H1 (cell line): Measurements from ENCODE around the gene TLE5. TPM values are rescaled to one million over a fixed set of nuclear protein-coding genes. Genes with fewer than 3 reads are reported as not detected.

Experiments used
- CTCF ChIA-PET: fragments of 300-600 bp; sonication (Branson Sonifier 250); formaldehyde crosslinking; loops from one replicate; lab custom pipeline; 2021; ENCODE audit not compliant: partially characterized antibody; lab: Charles Lee
- POLR2A ChIA-PET: fragments of 300-600 bp; sonication (Branson Sonifier 250); formaldehyde crosslinking; loops from one replicate; lab custom pipeline; 2021; ENCODE audit warnings: inconsistent platforms; ENCODE audit not compliant: partially characterized antibody; lab: Charles Lee
- DNase-seq, 2 experiments: peaks; one replicate each; pipeline versions ENCODE4 v3.0.0 to v3.0.0-alpha.2; 2010 to 2022; ENCODE audit warnings: low spot score in 2 of 2, low read depth in 1 of 2, mixed read lengths in 1 of 2
- FAIRE-seq: peaks from 2 replicates; lab custom pipeline; 2011; peaks lifted over from hg19 to GRCh38; lab: Jason Lieb, UNC
- H2AFZ ChIP-seq: 2 replicates; pipeline ENCODE4 v1.8.1; 2012; ENCODE audit warnings: low read length, inconsistent platforms
- H2AK5ac ChIP-seq: 2 replicates; pipeline ENCODE4 v1.6.1; 2013; ENCODE audit warnings: low read depth, low read length
- H2BK120ac ChIP-seq: replicated peaks from 2 replicates; pipeline ENCODE3; 2013; ENCODE audit warnings: low read depth, low read length, inconsistent platforms
- H2BK12ac ChIP-seq: 2 replicates; pipeline ENCODE4 v1.6.1; 2013; ENCODE audit warnings: low read depth, low read length
- H2BK15ac ChIP-seq: 2 replicates; pipeline ENCODE4 v1.6.1; 2013; ENCODE audit warnings: low read length
- H2BK20ac ChIP-seq: 2 replicates; pipeline ENCODE4 v1.6.1; 2013; ENCODE audit warnings: low read length
- H2BK5ac ChIP-seq: 2 replicates; pipeline ENCODE4 v1.6.1; 2013; ENCODE audit warnings: low read depth, low read length
- H3K14ac ChIP-seq: 2 replicates; pipeline ENCODE4 v1.6.1; 2013; ENCODE audit warnings: inconsistent platforms; ENCODE audit not compliant: insufficient read length
- H3K18ac ChIP-seq: 2 replicates; pipeline ENCODE4 v1.6.1; 2013; ENCODE audit warnings: low read length; ENCODE audit errors: extremely low read depth
- H3K23ac ChIP-seq: 2 replicates; pipeline ENCODE4 v1.6.1; 2013; ENCODE audit warnings: inconsistent platforms; ENCODE audit not compliant: insufficient read length
- H3K23me2 ChIP-seq: 2 replicates; pipeline ENCODE4 v1.6.1; 2013; ENCODE audit warnings: low read depth, low read length
- H3K27ac ChIP-seq: 2 replicates; pipeline ENCODE4 v1.6.1; 2011; ENCODE audit warnings: low read depth, low read length, inconsistent platforms
- H3K27me3 ChIP-seq, 4 experiments: replicated peaks in 1 of 4; 1 replicate in 1 of 4; 2 replicates in 3 of 4; pipeline versions ENCODE4 v1.6.1 to v1.8.1; 2011 to 2013; ENCODE audit warnings: low read length in 3 of 4, mild to moderate bottlenecking in 3 of 4, inconsistent platforms in 2 of 4, mixed read lengths in 2 of 4, moderate library complexity in 1 of 4; ENCODE audit not compliant: control insufficient read depth in 3 of 4, insufficient read depth in 3 of 4; ENCODE audit errors: extremely low read depth in 1 of 4
- H3K36me3 ChIP-seq, 4 experiments: 2 replicates each; pipeline versions ENCODE4 v1.6.1 to v1.8.1; 2011 to 2013; ENCODE audit warnings: mild to moderate bottlenecking in 4 of 4, low read length in 3 of 4, moderate library complexity in 2 of 4, control low read depth in 1 of 4, inconsistent platforms in 1 of 4; ENCODE audit not compliant: insufficient read depth in 4 of 4, control insufficient read depth in 2 of 4
- H3K4ac ChIP-seq: replicated peaks from 2 replicates; pipeline ENCODE3; 2013; ENCODE audit warnings: low read length, low read depth, mixed read lengths, inconsistent platforms; ENCODE audit not compliant: insufficient read length
- H3K4me1 ChIP-seq, 4 experiments: replicated peaks in 1 of 4; 1 replicate in 1 of 4; 2 replicates in 3 of 4; pipeline versions ENCODE4 v1.6.1 to v1.8.1; 2011 to 2013; ENCODE audit warnings: low read length in 3 of 4, inconsistent platforms in 2 of 4, mixed read lengths in 1 of 4; ENCODE audit not compliant: insufficient read depth in 4 of 4, control insufficient read depth in 3 of 4
- H3K4me2 ChIP-seq, 2 experiments: 2 replicates each; pipeline versions ENCODE4 v1.6.1 to v1.8.1; 2011 to 2013; ENCODE audit warnings: low read depth in 2 of 2, low read length in 2 of 2, control low read depth in 1 of 2, inconsistent platforms in 1 of 2, mild to moderate bottlenecking in 1 of 2; ENCODE audit not compliant: insufficient read depth in 1 of 2
- H3K4me3 ChIP-seq, 4 experiments: fragments of 200-600, 300-600 bp in 1 of 4; sonication (generic), shearing (Covaris generic), sonication (Bioruptor Twin) in 1 of 4; 2 replicates each; pipeline versions ENCODE4 v1.5.1 to v1.8.1; 2011 to 2016; ENCODE audit warnings: low read length in 4 of 4, low read depth in 3 of 4, control low read depth in 2 of 4, inconsistent platforms in 2 of 4, mild to moderate bottlenecking in 2 of 4, mixed read lengths in 1 of 4, moderate library complexity in 1 of 4; ENCODE audit not compliant: insufficient read depth in 2 of 4; ENCODE audit errors: extremely low read depth in 1 of 4
- H3K56ac ChIP-seq: replicated peaks from 2 replicates; pipeline ENCODE3; 2013; ENCODE audit warnings: low read depth, mild to moderate bottlenecking, mixed read lengths, low read length, inconsistent platforms; ENCODE audit not compliant: insufficient read length
- H3K79me1 ChIP-seq: 2 replicates; pipeline ENCODE4 v1.6.1; 2013; ENCODE audit warnings: low read depth, low read length, control low read depth
- H3K79me2 ChIP-seq, 2 experiments: 2 replicates each; pipeline versions ENCODE4 v1.6.1 to v1.8.1; 2012 to 2013; ENCODE audit warnings: low read length in 2 of 2, mild to moderate bottlenecking in 2 of 2, inconsistent platforms in 1 of 2; ENCODE audit not compliant: insufficient read depth in 2 of 2, control insufficient read depth in 1 of 2
- H3K9ac ChIP-seq, 4 experiments: replicated peaks in 1 of 4; 1 replicate in 1 of 4; 2 replicates in 3 of 4; pipeline versions ENCODE4 v1.6.1 to v1.8.1; 2011 to 2013; ENCODE audit warnings: low read depth in 3 of 4, low read length in 3 of 4, control low read depth in 2 of 4, mild to moderate bottlenecking in 2 of 4, moderate library complexity in 2 of 4, inconsistent platforms in 1 of 4; ENCODE audit errors: extremely low read depth in 1 of 4
- H3K9me3 ChIP-seq, 2 experiments: 2 replicates each; pipeline versions ENCODE4 v1.6.1 to v1.8.1; 2012 to 2013; ENCODE audit warnings: mild to moderate bottlenecking in 2 of 2, moderate library complexity in 2 of 2, control low read depth in 1 of 2, inconsistent platforms in 1 of 2, low read depth in 1 of 2, low read length in 1 of 2, mixed read lengths in 1 of 2; ENCODE audit not compliant: insufficient read depth in 2 of 2
- H4K20me1 ChIP-seq, 2 experiments: replicated peaks in 1 of 2; 2 replicates each; pipeline versions ENCODE3 to v1.8.1; 2011 to 2013; ENCODE audit warnings: inconsistent platforms in 2 of 2, low read length in 2 of 2, mild to moderate bottlenecking in 1 of 2; ENCODE audit not compliant: insufficient read depth in 2 of 2, control insufficient read depth in 1 of 2
- H4K5ac ChIP-seq: 2 replicates; pipeline ENCODE4 v1.6.1; 2013; ENCODE audit warnings: low read length, low read depth, mixed read lengths, inconsistent platforms; ENCODE audit not compliant: insufficient read length
- H4K8ac ChIP-seq: 2 replicates; pipeline ENCODE4 v1.8.0; 2013; ENCODE audit warnings: mild to moderate bottlenecking, moderate library complexity, low read length, inconsistent platforms; ENCODE audit not compliant: insufficient read depth; ENCODE audit errors: extremely low read depth
- H4K91ac ChIP-seq: replicated peaks from 2 replicates; pipeline ENCODE3; 2013; ENCODE audit warnings: low read length, mixed read lengths, inconsistent platforms; ENCODE audit not compliant: insufficient read length
- ASH2L ChIP-seq: fragments of 200-600, 300-600 bp; sonication (generic); IDR thresholded peaks from one replicate; pipeline ENCODE4 v1.7.1; 2017; ENCODE audit warnings: low read length
- BACH1 ChIP-seq: IDR thresholded peaks from 2 replicates; pipeline ENCODE4 v1.6.1; 2012; ENCODE audit warnings: low read length, improper control_type of control experiment
- BRCA1 ChIP-seq: IDR thresholded peaks from 2 replicates; pipeline ENCODE4 v1.6.1; 2012; ENCODE audit warnings: low read depth, low read length, improper control_type of control experiment
- CHD1 ChIP-seq: IDR thresholded peaks from 2 replicates; pipeline ENCODE4 v1.6.1; 2012; ENCODE audit warnings: low read depth, low read length, improper control_type of control experiment
- EP300 ChIP-seq, 2 experiments: IDR thresholded peaks; 1 replicate in 1 of 2; 2 replicates in 1 of 2; pipeline ENCODE4 v1.6.1; 2011 to 2012; ENCODE audit warnings: low read depth in 2 of 2, low read length in 2 of 2, mild to moderate bottlenecking in 2 of 2, borderline replicate concordance in 1 of 2, inconsistent platforms in 1 of 2, moderate library complexity in 1 of 2
- EZH2 ChIP-seq: fragments of 200-600 bp; sonication (generic); IDR thresholded peaks from 2 replicates; pipeline ENCODE4 v1.7.1; 2012; ENCODE audit warnings: low read depth, mild to moderate bottlenecking, moderate library complexity, low read length, inconsistent platforms; ENCODE audit not compliant: severe bottlenecking
- GABPA ChIP-seq: IDR thresholded peaks from 2 replicates; pipeline ENCODE4 v1.6.1; 2011; ENCODE audit warnings: mild to moderate bottlenecking, low read length, moderate library complexity, borderline replicate concordance; ENCODE audit not compliant: insufficient read depth
- NRF1 ChIP-seq: IDR thresholded peaks from 2 replicates; pipeline ENCODE4 v1.6.1; 2011; ENCODE audit warnings: mild to moderate bottlenecking, low read depth, low read length, improper control_type of control experiment
- PHF8 ChIP-seq: fragments of 200-600 bp; sonication (generic); conservative IDR thresholded peaks from 2 replicates; pipeline ENCODE4 v1.7.1; 2012; ENCODE audit warnings: low read depth, mild to moderate bottlenecking, inconsistent platforms, low read length, moderate library complexity
- POLR2A ChIP-seq, 2 experiments: IDR thresholded peaks; 1 replicate in 1 of 2; 2 replicates in 1 of 2; pipeline ENCODE4 v1.6.1; 2011; ENCODE audit warnings: low read depth in 2 of 2, low read length in 2 of 2, mild to moderate bottlenecking in 2 of 2; ENCODE audit errors: control extremely low read depth in 1 of 2
- RXRA ChIP-seq: IDR thresholded peaks from 2 replicates; pipeline ENCODE4 v1.6.1; 2011; ENCODE audit warnings: low read depth, mild to moderate bottlenecking, low read length, moderate library complexity; ENCODE audit not compliant: insufficient read depth
- SAP30 ChIP-seq: fragments of 300-600 bp; sonication (generic); IDR thresholded peaks from 2 replicates; pipeline ENCODE4 v1.7.1; 2012; ENCODE audit warnings: low read length, moderate library complexity, mild to moderate bottlenecking, inconsistent platforms; ENCODE audit not compliant: insufficient read depth, insufficient replicate concordance
- TAF1 ChIP-seq: IDR thresholded peaks from 2 replicates; pipeline ENCODE4 v1.6.1; 2011; ENCODE audit warnings: mild to moderate bottlenecking, low read depth, low read length
- TEAD4 ChIP-seq: IDR thresholded peaks from 2 replicates; pipeline ENCODE4 v1.6.1; 2012; ENCODE audit warnings: low read depth, low read length, inconsistent platforms, mixed read lengths
- WGBS, 2 experiments: shearing (Covaris generic) in 1 of 2; methylation state at CpG; one replicate each; pipeline versions ENCODE4 v1.1.6 to v1.1.7; 2013 to 2015; ENCODE audit warnings: low lambda C conversion rate in 2 of 2, mixed read lengths in 2 of 2, inconsistent platforms in 1 of 2, low coverage in 1 of 2, missing lambda C conversion rate in 1 of 2; ENCODE audit not compliant: insufficient replicate concordance in 2 of 2, insufficient coverage in 1 of 2, insufficient read length in 1 of 2; ENCODE audit errors: extremely low coverage in 1 of 2, missing lambda C conversion rate in 1 of 2; 5-methylcytosine and 5-hydroxymethylcytosine counted together
- polyA plus RNA-seq, 7 experiments: library from polyadenylated mRNA; depleted of rRNA in 3 of 7; stranded (reverse) in 5 of 7; unstranded in 2 of 7; fragments of >200 nt in 5 of 7; fragments of 200-250 nt in 2 of 7; gene quantifications; 1 replicate in 5 of 7; 2 replicates in 1 of 7; 4 replicates in 1 of 7; pipeline versions ENCODE4 v1.2.1 to v1.2.3, GENCODE V29; 2011 to 2013; ENCODE audit warnings: missing spikeins in 2 of 7, mixed read lengths in 2 of 7
- total RNA-seq: library from RNA; stranded (reverse); fragmentation: NEBNext Ultra II Directional; extraction: Animal tissue kit (Norgen Biotek cat#: 25700); gene quantifications from 2 replicates; pipeline ENCODE4 v1.2.1, GENCODE V29; 2021
- TF ChIP-seq, protein P1 (sequence below): IDR thresholded peaks from 2 replicates; pipeline ENCODE4 v1.6.1; 2012; ENCODE audit warnings: inconsistent platforms

The TLE5 gene
- total and polyA plus RNA-seq, 2 of the 8 experiments (the other 6 are each of a cell fraction or from before 2014, with no cell fraction given): 187 to 285 TPM

- peaks cover 0 to 14% (median 10%) of the 10 kb centered on the region in 4 experiments; a peak in 6 of 7 replicates for H3K4me1 ChIP-seq
- H3K4ac ChIP-seq: no peak overlapping the region
- H3K79me2 ChIP-seq: no peaks in the 10 kb centered on the region
- CTCF ChIA-PET: interaction anchor here (0.9 to 2.9 kb wide), 8 partner anchors 9 to 108 kb away, joined by 3 to 8 read pairs (median 4); no protein-coding TSS in a partner anchor
- H4K20me1 ChIP-seq: peaks cover 0 to 5% of the 10 kb centered on the region in 2 experiments
- 86% methylated on average over 5 of the region's 5 CpGs; no CpG with 5 or more reads in 1 of the 2 experiments for WGBS, 2 experiments
- H3K18ac ChIP-seq: no peak overlapping the region
- no peak overlapping the region for H2AK5ac ChIP-seq
- no peak overlapping the region for H4K91ac ChIP-seq
- H3K79me1 ChIP-seq: no peaks in the 10 kb centered on the region
- no peaks in the 10 kb centered on the region for H3K9me3 ChIP-seq
- H3K27ac ChIP-seq: no peak overlapping the region
- no peak overlapping the region for H4K8ac ChIP-seq
- no peak overlapping the region for H3K9ac ChIP-seq
- no peak overlapping the region for H3K14ac ChIP-seq
- H3K4me2 ChIP-seq: no peak overlapping the region
- no peak overlapping the region for H2BK15ac ChIP-seq
- H3K23ac ChIP-seq: no peak overlapping the region
- no peak overlapping the region for H2BK120ac ChIP-seq
- POLR2A ChIA-PET: interaction anchor here (0.9 to 1.2 kb wide), 3 partner anchors 11 to 202 kb away, joined by 3 read pairs; no protein-coding TSS in a partner anchor
- H2AFZ ChIP-seq: no peak overlapping the region
- H3K27me3 ChIP-seq: peaks cover 13 to 59% (median 47%) of the 10 kb centered on the region in 4 experiments
- H3K23me2 ChIP-seq: peaks cover 16% of the 10 kb centered on the region
- no peak overlapping the region for H2BK5ac ChIP-seq
- no peak overlapping the region for H2BK20ac ChIP-seq
- H3K56ac ChIP-seq: no peak overlapping the region
- TF ChIP-seq PHF8 (no peak), RXRA (no peak), ASH2L (no peak), TEAD4 (no peak), BACH1 (no peak), NRF1 (no peak), SAP30 (no peak), CHD1 (no peak), TAF1 (no peak), POLR2A (IDR thresholded peaks at IDR 0.05; ENCODE audit: control extremely low read depth in 1 of 2, low read depth in 2 of 2, low read length in 2 of 2) (no peak), BRCA1 (no peak), EZH2 (no peak), GABPA (no peak), EP300 (IDR thresholded peaks at IDR 0.05; ENCODE audit: borderline replicate concordance in 1 of 2, low read depth in 2 of 2, low read length in 2 of 2) (no peak)
- TF ChIP-seq, protein P1, sequence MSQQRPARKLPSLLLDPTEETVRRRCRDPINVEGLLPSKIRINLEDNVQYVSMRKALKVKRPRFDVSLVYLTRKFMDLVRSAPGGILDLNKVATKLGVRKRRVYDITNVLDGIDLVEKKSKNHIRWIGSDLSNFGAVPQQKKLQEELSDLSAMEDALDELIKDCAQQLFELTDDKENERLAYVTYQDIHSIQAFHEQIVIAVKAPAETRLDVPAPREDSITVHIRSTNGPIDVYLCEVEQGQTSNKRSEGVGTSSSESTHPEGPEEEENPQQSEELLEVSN: no peak
- H4K5ac ChIP-seq: no peak overlapping the region
- H2BK12ac ChIP-seq: no peak overlapping the region
- DNase-seq (no peak), FAIRE-seq (no peak)
- no peak overlapping the region for H3K4me3 ChIP-seq
- no peaks in the 10 kb centered on the region for H3K36me3 ChIP-seq
Measured at GRCh38 chr19:3031607-3031867, 30.8 kb downstream of the TLE5 start.
